ENCODE measurements around the gene MYLK4. TPM values are rescaled to one million over a fixed set of nuclear protein-coding genes. Genes with fewer than 3 reads are reported as not detected.

The MYLK4 gene
- total RNA-seq, 4 donors from 2014 or later, result 2.4 to 46.7 (median 26.9) TPM

DNA sequence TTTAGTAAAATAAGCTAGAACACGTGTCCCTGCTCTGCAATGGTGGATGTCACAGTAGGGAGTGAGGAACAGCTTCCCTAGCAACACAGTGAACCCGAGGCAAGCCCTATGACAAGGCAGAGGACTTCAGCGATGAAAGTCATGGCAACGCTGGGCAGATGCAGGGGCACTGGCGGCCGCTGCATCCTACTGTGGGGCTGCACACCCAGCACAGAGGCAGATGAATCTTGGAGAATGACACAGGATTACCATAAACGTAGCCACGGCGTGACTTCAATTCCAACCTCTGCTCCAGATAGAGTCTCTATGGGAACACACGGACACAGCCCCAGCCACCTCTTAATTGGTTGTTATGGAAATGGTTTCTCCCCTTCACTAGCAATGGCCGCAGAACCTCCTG lies 64.2 kb downstream of the MYLK4 start:
- ATAC-seq (no peak), DNase-seq (no peak)
- Histone ChIP-seq H3K36me3 (no peaks in the 10 kb centered on the region), H3K27ac (no peak overlapping the region), H3K27me3 (no peaks in the 10 kb centered on the region), H3K4me1 (no peaks in the 10 kb centered on the region), H3K9me3 (no peaks in the 10 kb centered on the region), H3K4me3 (no peak overlapping the region)
- in situ Hi-C loops (cut with MboI; ENCODE audit: low sequenced_read_pairs in 4 of 4) (no loop called here), intact Hi-C loops (cut with DNase I; ENCODE audit: low total_unique reads) (no loop called here)
- TF ChIP-seq, protein P1, sequence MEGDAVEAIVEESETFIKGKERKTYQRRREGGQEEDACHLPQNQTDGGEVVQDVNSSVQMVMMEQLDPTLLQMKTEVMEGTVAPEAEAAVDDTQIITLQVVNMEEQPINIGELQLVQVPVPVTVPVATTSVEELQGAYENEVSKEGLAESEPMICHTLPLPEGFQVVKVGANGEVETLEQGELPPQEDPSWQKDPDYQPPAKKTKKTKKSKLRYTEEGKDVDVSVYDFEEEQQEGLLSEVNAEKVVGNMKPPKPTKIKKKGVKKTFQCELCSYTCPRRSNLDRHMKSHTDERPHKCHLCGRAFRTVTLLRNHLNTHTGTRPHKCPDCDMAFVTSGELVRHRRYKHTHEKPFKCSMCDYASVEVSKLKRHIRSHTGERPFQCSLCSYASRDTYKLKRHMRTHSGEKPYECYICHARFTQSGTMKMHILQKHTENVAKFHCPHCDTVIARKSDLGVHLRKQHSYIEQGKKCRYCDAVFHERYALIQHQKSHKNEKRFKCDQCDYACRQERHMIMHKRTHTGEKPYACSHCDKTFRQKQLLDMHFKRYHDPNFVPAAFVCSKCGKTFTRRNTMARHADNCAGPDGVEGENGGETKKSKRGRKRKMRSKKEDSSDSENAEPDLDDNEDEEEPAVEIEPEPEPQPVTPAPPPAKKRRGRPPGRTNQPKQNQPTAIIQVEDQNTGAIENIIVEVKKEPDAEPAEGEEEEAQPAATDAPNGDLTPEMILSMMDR (IDR thresholded peaks at IDR 0.05 in 4 of 5, conservative IDR thresholded peaks at IDR 0.05 in 1 of 5), result no peak
- no peak for TF ChIP-seq POLR2A (IDR thresholded peaks at IDR 0.05)

GRCh38 chr6:2684766-2685754 lies 65.7 kb downstream of the MYLK4 start:
- Histone ChIP-seq H3K4me1 (no peaks in the 10 kb centered on the region), H3K36me3 (no peaks in the 10 kb centered on the region), H3K27ac (no peak overlapping the region), H3K4me3 (no peak overlapping the region), H3K9me3 (no peaks in the 10 kb centered on the region), H3K27me3 (no peaks in the 10 kb centered on the region)
- no peak for DNase-seq
- no peak for ATAC-seq
- intact Hi-C loops (cut with DNase I; ENCODE audit: low total_unique reads) (no loop called here), in situ Hi-C loops (cut with MboI; ENCODE audit: low sequenced_read_pairs in 4 of 4) (no loop called here)
- no peak for TF ChIP-seq POLR2A (IDR thresholded peaks at IDR 0.05)
- TF ChIP-seq, protein P1 (IDR thresholded peaks at IDR 0.05 in 4 of 5, conservative IDR thresholded peaks at IDR 0.05 in 1 of 5), result no peak

DNA sequence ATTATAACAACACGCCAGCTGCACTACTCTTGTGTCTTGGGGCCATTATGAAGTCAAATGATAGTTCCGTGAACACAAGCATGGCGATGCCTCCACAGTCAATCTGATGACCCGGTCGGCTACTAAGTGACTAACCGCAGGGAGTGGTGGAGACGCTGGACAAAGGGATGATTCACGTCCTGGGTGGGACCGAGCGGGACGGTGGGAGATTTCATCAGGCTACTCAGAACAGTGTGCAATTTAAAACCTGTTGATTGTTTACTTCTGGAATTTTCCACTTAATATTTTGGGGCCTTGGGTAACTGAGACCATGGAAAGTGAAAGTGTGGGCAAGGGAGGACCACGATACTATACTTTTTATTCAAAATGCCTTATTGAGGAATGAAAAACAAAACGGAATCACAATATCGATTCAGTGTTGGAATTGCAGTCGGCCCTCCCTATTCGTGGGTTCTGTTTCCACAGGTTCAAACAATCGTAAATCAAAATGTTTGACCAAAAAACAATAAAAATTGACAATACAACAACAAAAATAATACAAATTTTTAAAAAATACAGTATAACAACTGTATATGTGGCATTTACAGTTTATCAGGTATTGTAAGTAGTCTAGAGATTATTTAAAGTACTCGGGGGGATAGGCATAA lies 66.5 kb downstream of the MYLK4 start:
- no peaks in the 10 kb centered on the region for H3K4me1 ChIP-seq
- no peaks in the 10 kb centered on the region for H3K9me3 ChIP-seq
- DNase-seq (no peak), ATAC-seq (no peak)
- intact Hi-C loops (cut with DNase I; ENCODE audit: low total_unique reads) (no loop called here), in situ Hi-C loops (cut with MboI; ENCODE audit: low sequenced_read_pairs in 4 of 4) (no loop called here)
- H3K36me3 ChIP-seq, result no peaks in the 10 kb centered on the region
- no peak overlapping the region for H3K4me3 ChIP-seq
- H3K27ac ChIP-seq, result no peak overlapping the region
- TF ChIP-seq, protein P1 (IDR thresholded peaks at IDR 0.05 in 4 of 5, conservative IDR thresholded peaks at IDR 0.05 in 1 of 5), result no peak
- TF ChIP-seq POLR2A (IDR thresholded peaks at IDR 0.05), result no peak
- H3K27me3 ChIP-seq, result no peaks in the 10 kb centered on the region

DNA sequence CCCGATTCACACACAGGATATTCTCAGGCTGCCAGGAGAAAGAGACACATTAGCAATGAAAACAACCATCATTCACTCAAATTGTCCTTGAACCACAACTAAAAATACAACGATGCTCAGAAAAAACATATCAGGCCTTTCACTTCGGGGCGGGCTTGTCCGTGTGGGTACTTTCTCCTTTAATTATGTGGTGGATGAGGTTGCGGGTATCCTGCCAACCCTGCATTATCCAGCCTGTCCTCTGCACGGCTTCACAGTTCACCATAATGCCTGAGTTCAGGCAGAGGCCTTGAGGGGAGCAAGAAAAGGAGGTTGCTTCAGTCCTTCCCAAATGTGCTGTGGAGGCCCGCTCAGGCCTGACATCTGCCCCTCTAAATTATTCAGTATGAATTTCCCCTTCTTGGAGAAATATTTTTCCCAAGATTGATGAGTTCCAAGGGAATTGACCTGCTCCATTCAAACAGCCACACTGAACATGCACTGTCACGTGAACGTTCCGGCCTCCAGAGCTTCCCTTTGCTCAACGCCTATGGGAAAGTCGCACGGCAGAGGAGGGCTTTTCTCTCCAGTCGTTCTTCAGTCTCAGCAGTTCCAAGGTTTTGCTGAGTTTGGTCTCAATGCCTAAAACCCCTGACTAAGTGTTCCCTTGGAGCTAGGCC lies 70.3 kb downstream of the MYLK4 start:
- H3K4me1 ChIP-seq, result no peaks in the 10 kb centered on the region
- ATAC-seq, result peak in 1 of 2 donors; percentile 23
- no peak for DNase-seq
- H3K27me3 ChIP-seq, result no peaks in the 10 kb centered on the region
- no peak for TF ChIP-seq POLR2A (IDR thresholded peaks at IDR 0.05)
- TF ChIP-seq, protein P1 (IDR thresholded peaks at IDR 0.05 in 4 of 5, conservative IDR thresholded peaks at IDR 0.05 in 1 of 5), result no peak
- intact Hi-C loops (cut with DNase I; ENCODE audit: low total_unique reads), result no loop called here
- H3K27ac ChIP-seq, result no peak overlapping the region
- H3K9me3 ChIP-seq, result no peaks in the 10 kb centered on the region
- no peak overlapping the region for H3K4me3 ChIP-seq
- in situ Hi-C loops (cut with MboI; ENCODE audit: low sequenced_read_pairs in 4 of 4), result no loop called here
- no peaks in the 10 kb centered on the region for H3K36me3 ChIP-seq

Data from gastrocnemius medialis (tissue), 4 donors.